HepG2 (cell line): ENCODE results near the gene EIF4A3. TPM values are rescaled to one million over a fixed set of nuclear protein-coding genes. Genes with fewer than 3 reads are reported as not detected.

ENCODE experiments used
- PITX1 ChIP-seq: sonication (generic); formaldehyde crosslinking; IDR thresholded peaks from 2 replicates; pipeline ENCODE4 v1.5.1; 2020; ENCODE audit warnings: mild to moderate bottlenecking, missing genetic modification reagents
- SNAI1 ChIP-seq: sonication (generic); formaldehyde crosslinking; IDR thresholded peaks from 2 replicates; pipeline ENCODE4 v1.5.0; 2020; ENCODE audit warnings: mild to moderate bottlenecking, missing genetic modification reagents, borderline replicate concordance
- SPEN ChIP-seq: sonication (generic); formaldehyde crosslinking; IDR thresholded peaks from 2 replicates; pipeline ENCODE4 v1.5.1; 2020; ENCODE audit warnings: low read depth, mild to moderate bottlenecking, missing genetic modification reagents
- SRSF4 ChIP-seq: fragments of 200-400 bp; formaldehyde crosslinking; IDR thresholded peaks from one replicate; pipeline ENCODE4 v1.6.1; 2018; ENCODE audit warnings: mild to moderate bottlenecking, low read depth, low read length, moderate library complexity; ENCODE audit not compliant: poor library complexity, severe bottlenecking
- SYNCRIP ChIP-seq: fragments of 200-400 bp; formaldehyde crosslinking; IDR thresholded peaks from 2 replicates; pipeline ENCODE4 v1.6.1; 2018; ENCODE audit warnings: mild to moderate bottlenecking, low read depth, low read length; ENCODE audit not compliant: insufficient read depth
- ZBTB38 ChIP-seq: sonication (generic); formaldehyde crosslinking; IDR thresholded peaks from 2 replicates; pipeline ENCODE4 v1.5.1; 2020; ENCODE audit warnings: mild to moderate bottlenecking, missing genetic modification reagents
- ZNF12 ChIP-seq: sonication (generic); formaldehyde crosslinking; IDR thresholded peaks from 2 replicates; pipeline ENCODE4 v1.5.0; 2020; ENCODE audit warnings: missing genetic modification reagents
- ZNF343 ChIP-seq: sonication (generic); formaldehyde crosslinking; IDR thresholded peaks from 2 replicates; pipeline ENCODE4 v1.4.0; 2020; ENCODE audit warnings: mild to moderate bottlenecking, missing genetic modification reagents
- ZNF782 ChIP-seq: sonication (generic); formaldehyde crosslinking; IDR thresholded peaks from 2 replicates; pipeline ENCODE4 v1.4.0; 2020; ENCODE audit warnings: missing genetic modification reagents, mild to moderate bottlenecking, borderline replicate concordance
- polyA plus RNA-seq, 8 experiments: library from polyadenylated mRNA; depleted of rRNA in 3 of 8; stranded (reverse) in 7 of 8; unstranded in 1 of 8; fragments of >200 nt; fragmentation: Illumina TruSeq in 4 of 8; extraction: Trizol in 4 of 8; gene quantifications; 2 replicates each; pipeline versions ENCODE4 v1.2.1 to v1.2.3, GENCODE V29; 2011 to 2016; ENCODE audit warnings: low read depth in 4 of 8, missing spikeins in 1 of 8, mixed read lengths in 1 of 8; ENCODE audit not compliant: insufficient read depth in 1 of 8
- total RNA-seq, 5 experiments: library from RNA; depleted of rRNA; stranded (reverse); fragments of >200 nt; fragmentation: Illumina TruSeq; extraction: Trizol; gene quantifications; 2 replicates each; pipeline ENCODE4 v1.2.3, GENCODE V29; 2016; ENCODE audit warnings: low read depth in 1 of 5
- TF ChIP-seq, protein P1 (sequence below): sonication (generic); formaldehyde crosslinking; IDR thresholded peaks from 2 replicates; pipeline ENCODE4 v1.5.0; 2020; ENCODE audit warnings: missing genetic modification reagents
- TF ChIP-seq, protein P2 (sequence below): sonication (generic); formaldehyde crosslinking; IDR thresholded peaks from 2 replicates; pipeline ENCODE4 v1.5.1; 2020; ENCODE audit warnings: mild to moderate bottlenecking, missing genetic modification reagents, borderline replicate concordance
- TF ChIP-seq, protein P3 (sequence below): sonication (generic); formaldehyde crosslinking; IDR thresholded peaks from 2 replicates; pipeline ENCODE4 v1.5.0; 2020; ENCODE audit warnings: mild to moderate bottlenecking, missing genetic modification reagents
- TF ChIP-seq, protein P4 (sequence below): sonication (generic); formaldehyde crosslinking; IDR thresholded peaks from 2 replicates; pipeline ENCODE4 v1.5.0; 2020; ENCODE audit warnings: mild to moderate bottlenecking, missing genetic modification reagents, borderline replicate concordance
- TF ChIP-seq, protein P5 (sequence below): sonication (generic); formaldehyde crosslinking; IDR thresholded peaks from 2 replicates; pipeline ENCODE4 v1.5.1; 2020; ENCODE audit warnings: mild to moderate bottlenecking, missing genetic modification reagents

EIF4A3 gene
- total and polyA plus RNA-seq, 2 of the 13 experiments (the other 11 are each of a cell fraction or from before 2014, with no cell fraction given): 145 to 187 TPM

DNA sequence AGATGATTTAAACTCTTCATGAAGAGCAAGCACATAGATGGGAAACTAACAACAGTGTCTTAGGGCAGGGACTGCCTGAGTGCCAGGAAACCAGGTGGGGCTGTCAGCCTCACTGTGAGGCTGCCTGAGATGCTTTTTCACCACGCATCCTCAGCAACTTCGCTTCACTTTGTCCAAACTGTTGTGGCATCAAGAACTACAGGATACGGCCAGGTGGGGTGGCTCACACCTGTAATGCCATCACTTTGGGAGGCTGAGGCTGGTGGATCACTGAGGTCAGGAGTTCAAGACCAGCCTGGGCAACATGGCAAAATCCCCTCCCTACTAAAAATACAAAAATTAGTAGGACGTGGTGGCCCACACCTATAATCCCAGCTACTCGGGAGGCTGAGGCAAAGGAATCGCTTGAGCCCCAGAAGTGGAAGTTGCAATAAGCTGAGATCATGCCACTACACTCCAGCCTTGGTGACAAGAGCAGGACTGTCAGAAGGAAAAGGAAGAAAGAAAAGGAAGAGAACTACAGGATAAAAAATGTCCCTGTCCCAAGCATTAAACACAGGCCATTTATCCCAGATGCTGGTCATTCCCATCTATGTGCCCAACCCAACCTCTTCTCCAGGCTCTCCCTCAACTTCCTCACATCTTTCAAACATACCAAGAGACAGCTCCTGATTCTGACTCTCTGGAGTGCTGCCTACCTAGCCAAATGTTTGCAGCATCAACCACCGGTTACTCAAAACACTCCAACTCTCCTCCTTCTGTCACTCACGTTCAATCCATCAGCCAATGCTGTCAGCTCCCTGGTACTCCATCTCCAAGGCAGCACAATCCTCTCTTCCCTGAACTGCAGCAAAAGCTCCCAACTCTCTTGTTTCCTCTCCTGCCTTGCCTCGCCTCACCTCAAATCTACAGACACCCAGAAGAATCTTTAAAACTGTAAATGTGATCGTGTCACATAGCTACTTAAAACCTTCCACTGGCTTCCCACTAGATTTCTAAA, 1.6 kb downstream of the EIF4A3 start (continued):
- TF ChIP-seq ZBTB38 (CRISPR knock-in tag): 0 out of 2 replicates have a peak, but pooled peaks have one; percentile 7
- TF ChIP-seq, protein P1, sequence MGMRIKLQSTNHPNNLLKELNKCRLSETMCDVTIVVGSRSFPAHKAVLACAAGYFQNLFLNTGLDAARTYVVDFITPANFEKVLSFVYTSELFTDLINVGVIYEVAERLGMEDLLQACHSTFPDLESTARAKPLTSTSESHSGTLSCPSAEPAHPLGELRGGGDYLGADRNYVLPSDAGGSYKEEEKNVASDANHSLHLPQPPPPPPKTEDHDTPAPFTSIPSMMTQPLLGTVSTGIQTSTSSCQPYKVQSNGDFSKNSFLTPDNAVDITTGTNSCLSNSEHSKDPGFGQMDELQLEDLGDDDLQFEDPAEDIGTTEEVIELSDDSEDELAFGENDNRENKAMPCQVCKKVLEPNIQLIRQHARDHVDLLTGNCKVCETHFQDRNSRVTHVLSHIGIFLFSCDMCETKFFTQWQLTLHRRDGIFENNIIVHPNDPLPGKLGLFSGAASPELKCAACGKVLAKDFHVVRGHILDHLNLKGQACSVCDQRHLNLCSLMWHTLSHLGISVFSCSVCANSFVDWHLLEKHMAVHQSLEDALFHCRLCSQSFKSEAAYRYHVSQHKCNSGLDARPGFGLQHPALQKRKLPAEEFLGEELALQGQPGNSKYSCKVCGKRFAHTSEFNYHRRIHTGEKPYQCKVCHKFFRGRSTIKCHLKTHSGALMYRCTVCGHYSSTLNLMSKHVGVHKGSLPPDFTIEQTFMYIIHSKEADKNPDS (CRISPR knock-in tag): no peak
- TF ChIP-seq ZNF782 (CRISPR knock-in tag): no peak
- TF ChIP-seq SNAI1: no peak
- TF ChIP-seq SRSF4: no peak
- TF ChIP-seq, protein P2, sequence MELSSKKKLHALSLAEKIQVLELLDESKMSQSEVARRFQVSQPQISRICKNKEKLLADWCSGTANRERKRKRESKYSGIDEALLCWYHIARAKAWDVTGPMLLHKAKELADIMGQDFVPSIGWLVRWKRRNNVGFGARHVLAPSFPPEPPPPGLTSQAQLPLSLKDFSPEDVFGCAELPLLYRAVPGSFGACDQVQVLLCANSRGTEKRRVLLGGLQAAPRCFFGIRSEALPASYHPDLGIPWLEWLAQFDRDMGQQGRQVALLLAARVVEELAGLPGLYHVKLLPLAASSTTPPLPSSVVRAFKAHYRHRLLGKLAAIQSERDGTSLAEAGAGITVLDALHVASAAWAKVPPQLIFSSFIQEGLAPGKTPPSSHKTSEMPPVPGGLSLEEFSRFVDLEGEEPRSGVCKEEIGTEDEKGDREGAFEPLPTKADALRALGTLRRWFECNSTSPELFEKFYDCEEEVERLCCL (CRISPR knock-in tag): 0 out of 2 replicates have a peak, but pooled peaks have one; percentile 65
- TF ChIP-seq, protein P3, sequence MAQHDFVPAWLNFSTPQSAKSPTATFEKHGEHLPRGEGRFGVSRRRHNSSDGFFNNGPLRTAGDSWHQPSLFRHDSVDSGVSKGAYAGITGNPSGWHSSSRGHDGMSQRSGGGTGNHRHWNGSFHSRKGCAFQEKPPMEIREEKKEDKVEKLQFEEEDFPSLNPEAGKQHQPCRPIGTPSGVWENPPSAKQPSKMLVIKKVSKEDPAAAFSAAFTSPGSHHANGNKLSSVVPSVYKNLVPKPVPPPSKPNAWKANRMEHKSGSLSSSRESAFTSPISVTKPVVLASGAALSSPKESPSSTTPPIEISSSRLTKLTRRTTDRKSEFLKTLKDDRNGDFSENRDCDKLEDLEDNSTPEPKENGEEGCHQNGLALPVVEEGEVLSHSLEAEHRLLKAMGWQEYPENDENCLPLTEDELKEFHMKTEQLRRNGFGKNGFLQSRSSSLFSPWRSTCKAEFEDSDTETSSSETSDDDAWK (CRISPR knock-in tag): no peak
- TF ChIP-seq, protein P4, sequence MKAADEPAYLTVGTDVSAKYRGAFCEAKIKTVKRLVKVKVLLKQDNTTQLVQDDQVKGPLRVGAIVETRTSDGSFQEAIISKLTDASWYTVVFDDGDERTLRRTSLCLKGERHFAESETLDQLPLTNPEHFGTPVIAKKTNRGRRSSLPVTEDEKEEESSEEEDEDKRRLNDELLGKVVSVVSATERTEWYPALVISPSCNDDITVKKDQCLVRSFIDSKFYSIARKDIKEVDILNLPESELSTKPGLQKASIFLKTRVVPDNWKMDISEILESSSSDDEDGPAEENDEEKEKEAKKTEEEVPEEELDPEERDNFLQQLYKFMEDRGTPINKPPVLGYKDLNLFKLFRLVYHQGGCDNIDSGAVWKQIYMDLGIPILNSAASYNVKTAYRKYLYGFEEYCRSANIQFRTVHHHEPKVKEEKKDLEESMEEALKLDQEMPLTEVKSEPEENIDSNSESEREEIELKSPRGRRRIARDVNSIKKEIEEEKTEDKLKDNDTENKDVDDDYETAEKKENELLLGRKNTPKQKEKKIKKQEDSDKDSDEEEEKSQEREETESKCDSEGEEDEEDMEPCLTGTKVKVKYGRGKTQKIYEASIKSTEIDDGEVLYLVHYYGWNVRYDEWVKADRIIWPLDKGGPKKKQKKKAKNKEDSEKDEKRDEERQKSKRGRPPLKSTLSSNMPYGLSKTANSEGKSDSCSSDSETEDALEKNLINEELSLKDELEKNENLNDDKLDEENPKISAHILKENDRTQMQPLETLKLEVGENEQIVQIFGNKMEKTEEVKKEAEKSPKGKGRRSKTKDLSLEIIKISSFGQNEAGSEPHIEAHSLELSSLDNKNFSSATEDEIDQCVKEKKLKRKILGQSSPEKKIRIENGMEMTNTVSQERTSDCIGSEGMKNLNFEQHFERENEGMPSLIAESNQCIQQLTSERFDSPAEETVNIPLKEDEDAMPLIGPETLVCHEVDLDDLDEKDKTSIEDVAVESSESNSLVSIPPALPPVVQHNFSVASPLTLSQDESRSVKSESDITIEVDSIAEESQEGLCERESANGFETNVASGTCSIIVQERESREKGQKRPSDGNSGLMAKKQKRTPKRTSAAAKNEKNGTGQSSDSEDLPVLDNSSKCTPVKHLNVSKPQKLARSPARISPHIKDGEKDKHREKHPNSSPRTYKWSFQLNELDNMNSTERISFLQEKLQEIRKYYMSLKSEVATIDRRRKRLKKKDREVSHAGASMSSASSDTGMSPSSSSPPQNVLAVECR: no peak
- no peak for TF ChIP-seq SYNCRIP
- TF ChIP-seq SPEN (CRISPR knock-in tag): no peak
- TF ChIP-seq, protein P5, sequence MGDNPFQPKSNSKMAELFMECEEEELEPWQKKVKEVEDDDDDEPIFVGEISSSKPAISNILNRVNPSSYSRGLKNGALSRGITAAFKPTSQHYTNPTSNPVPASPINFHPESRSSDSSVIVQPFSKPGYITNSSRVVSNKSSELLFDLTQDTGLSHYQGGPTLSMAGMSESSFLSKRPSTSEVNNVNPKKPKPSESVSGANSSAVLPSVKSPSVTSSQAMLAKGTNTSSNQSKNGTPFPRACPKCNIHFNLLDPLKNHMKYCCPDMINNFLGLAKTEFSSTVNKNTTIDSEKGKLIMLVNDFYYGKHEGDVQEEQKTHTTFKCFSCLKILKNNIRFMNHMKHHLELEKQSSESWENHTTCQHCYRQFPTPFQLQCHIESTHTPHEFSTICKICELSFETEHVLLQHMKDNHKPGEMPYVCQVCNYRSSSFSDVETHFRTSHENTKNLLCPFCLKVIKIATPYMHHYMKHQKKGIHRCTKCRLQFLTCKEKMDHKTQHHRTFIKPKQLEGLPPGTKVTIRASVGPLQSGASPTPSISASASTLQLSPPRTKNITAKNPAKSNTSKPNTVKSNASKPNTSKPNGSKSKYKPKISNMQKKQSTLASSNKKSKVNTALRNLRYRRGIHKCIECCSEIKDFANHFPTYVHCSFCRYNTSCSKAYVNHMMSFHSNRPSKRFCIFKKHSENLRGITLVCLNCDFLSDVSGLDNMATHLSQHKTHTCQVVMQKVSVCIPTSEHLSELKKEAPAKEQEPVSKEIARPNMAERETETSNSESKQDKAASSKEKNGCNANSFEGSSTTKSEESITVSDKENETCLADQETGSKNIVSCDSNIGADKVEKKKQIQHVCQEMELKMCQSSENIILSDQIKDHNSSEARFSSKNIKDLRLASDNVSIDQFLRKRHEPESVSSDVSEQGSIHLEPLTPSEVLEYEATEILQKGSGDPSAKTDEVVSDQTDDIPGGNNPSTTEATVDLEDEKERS (CRISPR knock-in tag): peak; percentile 41; the same call in 1 of the 2 replicates
- TF ChIP-seq ZNF12 (CRISPR knock-in tag): 0 out of 2 replicates have a peak, but pooled peaks have one; percentile 12
- peak; percentile 23; the same call in 1 of the 2 replicates for TF ChIP-seq PITX1 (CRISPR knock-in tag)
- no peak for TF ChIP-seq ZNF343 (CRISPR knock-in tag)
